H9 (cell line): Measurements from ENCODE around the gene HNF1A. TPM values are rescaled to one million over a fixed set of nuclear protein-coding genes. Genes with fewer than 3 reads are reported as not detected.

Experiments used
- DNase-seq: peaks from one replicate; pipeline ENCODE4 v3.0.0-alpha.2; 2017
- H2AFZ ChIP-seq: one replicate; pipeline ENCODE4 v1.6.1; 2013; ENCODE audit warnings: mild to moderate bottlenecking, low read length, control low read depth, moderate library complexity
- H2AK5ac ChIP-seq: 2 replicates; pipeline ENCODE4 v1.6.1; 2013; ENCODE audit warnings: low read length, control low read depth, mixed read lengths; ENCODE audit not compliant: insufficient read length
- H2BK120ac ChIP-seq: one replicate; pipeline ENCODE4 v1.6.1; 2013; ENCODE audit warnings: low read depth, mild to moderate bottlenecking, low read length, control low read depth, inconsistent platforms; ENCODE audit not compliant: poor library complexity, severe bottlenecking
- H2BK12ac ChIP-seq: 2 replicates; pipeline ENCODE4 v1.6.1; 2013; ENCODE audit warnings: low read length, control low read depth, mixed read lengths, low read depth; ENCODE audit not compliant: insufficient read length
- H2BK15ac ChIP-seq: 2 replicates; pipeline ENCODE4 v1.6.1; 2013; ENCODE audit warnings: low read depth, low read length, control low read depth
- H2BK20ac ChIP-seq: one replicate; pipeline ENCODE4 v1.6.1; 2013; ENCODE audit warnings: low read depth, mild to moderate bottlenecking, low read length, control low read depth, inconsistent platforms; ENCODE audit not compliant: poor library complexity, severe bottlenecking
- H2BK5ac ChIP-seq: 2 replicates; pipeline ENCODE4 v1.6.1; 2013; ENCODE audit warnings: low read length, control low read depth, mixed read lengths; ENCODE audit not compliant: insufficient read length
- H3K14ac ChIP-seq: 2 replicates; pipeline ENCODE4 v1.6.1; 2013; ENCODE audit warnings: low read length, control low read depth; ENCODE audit not compliant: insufficient read depth
- H3K18ac ChIP-seq: 2 replicates; pipeline ENCODE4 v1.6.1; 2013; ENCODE audit warnings: low read depth, mild to moderate bottlenecking, mixed read lengths, low read length, control low read depth; ENCODE audit not compliant: insufficient read length
- H3K23ac ChIP-seq: 2 replicates; pipeline ENCODE4 v1.6.1; 2013; ENCODE audit warnings: low read length, control low read depth, mixed read lengths, low read depth; ENCODE audit not compliant: insufficient read length
- H3K23me2 ChIP-seq: 2 replicates; pipeline ENCODE4 v1.6.1; 2013; ENCODE audit warnings: low read depth, mild to moderate bottlenecking, mixed read lengths, low read length, control low read depth; ENCODE audit not compliant: insufficient read length, poor library complexity, severe bottlenecking
- H3K27ac ChIP-seq: 2 replicates; pipeline ENCODE4 v1.5.1; 2013; ENCODE audit warnings: low read length, control low read depth, mixed read lengths, low read depth; ENCODE audit not compliant: insufficient read length
- H3K27me3 ChIP-seq: 2 replicates; pipeline ENCODE4 v1.6.1; 2013; ENCODE audit warnings: low read length, control low read depth, inconsistent platforms; ENCODE audit not compliant: insufficient read depth
- H3K4ac ChIP-seq: 2 replicates; pipeline ENCODE4 v1.6.1; 2013; ENCODE audit warnings: low read depth, mild to moderate bottlenecking, control low read depth, inconsistent platforms, low read length, moderate library complexity
- H3K4me1 ChIP-seq: 2 replicates; pipeline ENCODE4 v1.6.1; 2013; ENCODE audit warnings: low read length, control low read depth, inconsistent platforms; ENCODE audit not compliant: insufficient read depth
- H3K4me2 ChIP-seq: 2 replicates; pipeline ENCODE4 v1.6.1; 2013; ENCODE audit warnings: low read length, control low read depth, mixed read lengths; ENCODE audit not compliant: insufficient read length, insufficient read depth
- H3K56ac ChIP-seq: 2 replicates; pipeline ENCODE4 v1.6.1; 2013; ENCODE audit warnings: low read depth, mild to moderate bottlenecking, mixed read lengths, low read length, control low read depth; ENCODE audit not compliant: insufficient read length
- H3K79me1 ChIP-seq: 2 replicates; pipeline ENCODE4 v1.6.1; 2013; ENCODE audit warnings: low read depth, mild to moderate bottlenecking, moderate library complexity, low read length, control low read depth, inconsistent platforms; ENCODE audit not compliant: insufficient read depth, poor library complexity, severe bottlenecking
- H3K79me2 ChIP-seq: 2 replicates; pipeline ENCODE4 v1.6.1; 2013; ENCODE audit warnings: low read length, control low read depth, inconsistent platforms; ENCODE audit not compliant: insufficient read depth
- H3K9ac ChIP-seq: 2 replicates; pipeline ENCODE4 v1.6.1; 2013; ENCODE audit warnings: low read length, control low read depth, mixed read lengths; ENCODE audit not compliant: insufficient read length; ENCODE audit errors: extremely low read depth
- H3K9me3 ChIP-seq: one replicate; pipeline ENCODE4 v1.6.1; 2013; ENCODE audit warnings: low read depth, low read length, inconsistent platforms; ENCODE audit not compliant: control insufficient read depth
- H3T11ph ChIP-seq: one replicate; pipeline ENCODE4 v1.6.1; 2013; ENCODE audit warnings: mild to moderate bottlenecking, low read length, control low read depth, inconsistent platforms
- H4K20me1 ChIP-seq: one replicate; pipeline ENCODE4 v1.6.1; 2013; ENCODE audit not compliant: control insufficient read depth, insufficient read length, insufficient read depth
- H4K5ac ChIP-seq: 2 replicates; pipeline ENCODE4 v1.6.1; 2013; ENCODE audit warnings: low read depth, mild to moderate bottlenecking, mixed read lengths, low read length, control low read depth; ENCODE audit not compliant: insufficient read length
- H4K8ac ChIP-seq: replicated peaks from 2 replicates; pipeline ENCODE4 v1.6.1; 2013; ENCODE audit warnings: low read length, control low read depth, mixed read lengths, low read depth; ENCODE audit not compliant: insufficient read length
- H4K91ac ChIP-seq: 2 replicates; pipeline ENCODE4 v1.6.1; 2013; ENCODE audit warnings: low read depth, mild to moderate bottlenecking, moderate library complexity, mixed read lengths, low read length, control low read depth; ENCODE audit not compliant: insufficient read length
- H3K27ac Mint-ChIP-seq, 3 experiments: 2 replicates in 2 of 3; 3 replicates in 1 of 3; pipeline ENCODE4 v1.8.0; 2020 to 2021; ENCODE audit warnings: mixed read lengths in 3 of 3, mild to moderate bottlenecking in 1 of 3, moderate library complexity in 1 of 3
- H3K27me3 Mint-ChIP-seq: 2 replicates; pipeline ENCODE4 v1.8.0; 2021; ENCODE audit warnings: low read depth, mild to moderate bottlenecking, moderate library complexity, mixed read lengths
- H3K36me3 Mint-ChIP-seq, 3 experiments: 2 replicates in 2 of 3; 3 replicates in 1 of 3; pipeline ENCODE4 v1.8.0; 2020 to 2021; ENCODE audit warnings: low read depth in 3 of 3, mixed read lengths in 3 of 3; ENCODE audit not compliant: insufficient read depth in 1 of 3
- H3K4me1 Mint-ChIP-seq, 2 experiments: 2 replicates each; pipeline ENCODE4 v1.8.0; 2020; ENCODE audit warnings: mixed read lengths in 2 of 2
- H3K4me3 Mint-ChIP-seq, 2 experiments: 2 replicates in 1 of 2; 3 replicates in 1 of 2; pipeline ENCODE4 v1.8.0; 2020 to 2021; ENCODE audit warnings: mild to moderate bottlenecking in 2 of 2, mixed read lengths in 2 of 2, moderate library complexity in 1 of 2
- H3K9me3 Mint-ChIP-seq, 2 experiments: 2 replicates in 1 of 2; 3 replicates in 1 of 2; pipeline ENCODE4 v1.8.0; 2020; ENCODE audit warnings: mild to moderate bottlenecking in 2 of 2, mixed read lengths in 2 of 2, moderate library complexity in 1 of 2
- WGBS: extraction: QIAGEN DNeasy Blood & Tissue Kit; methylation state at CpG from one replicate; pipeline ENCODE4 v1.1.7; 2013; ENCODE audit warnings: missing lambda C conversion rate, low lambda C conversion rate, mixed read lengths; ENCODE audit not compliant: insufficient read length; ENCODE audit errors: extremely low coverage; 5-methylcytosine and 5-hydroxymethylcytosine counted together
- total RNA-seq: library from RNA; stranded (reverse); gene quantifications from 2 replicates; pipeline ENCODE4 v1.2.1, GENCODE V29; 2021
- TF ChIP-seq, protein P1 (sequence below): fragments of 200-600 bp; sonication (generic); conservative IDR thresholded peaks from 3 replicates; pipeline ENCODE4 v1.8.0; 2021; ENCODE audit warnings: antibody characterized with exemption, mild to moderate bottlenecking

HNF1A gene
- total RNA-seq, 1 experiment from 2014 or later = not detected

- H2BK20ac ChIP-seq = no peak overlapping the region
- Mint-ChIP-seq H3K9me3 (no peaks in the 10 kb centered on the region; a peak in 1 of 5 replicates), H3K4me3 (no peak overlapping the region), H3K4me1 (peaks cover 7 to 9% of the 10 kb centered on the region in 2 experiments), H3K27ac (no peak overlapping the region; a peak in 1 of 7 replicates), H3K36me3 (no peaks in the 10 kb centered on the region), H3K27me3 (no peaks in the 10 kb centered on the region)
- no peak overlapping the region for H2BK5ac ChIP-seq
- no peak overlapping the region for H2AFZ ChIP-seq
- DNase-seq = no peak
- no peaks in the 10 kb centered on the region for H3K79me1 ChIP-seq
- TF ChIP-seq, protein P1, sequence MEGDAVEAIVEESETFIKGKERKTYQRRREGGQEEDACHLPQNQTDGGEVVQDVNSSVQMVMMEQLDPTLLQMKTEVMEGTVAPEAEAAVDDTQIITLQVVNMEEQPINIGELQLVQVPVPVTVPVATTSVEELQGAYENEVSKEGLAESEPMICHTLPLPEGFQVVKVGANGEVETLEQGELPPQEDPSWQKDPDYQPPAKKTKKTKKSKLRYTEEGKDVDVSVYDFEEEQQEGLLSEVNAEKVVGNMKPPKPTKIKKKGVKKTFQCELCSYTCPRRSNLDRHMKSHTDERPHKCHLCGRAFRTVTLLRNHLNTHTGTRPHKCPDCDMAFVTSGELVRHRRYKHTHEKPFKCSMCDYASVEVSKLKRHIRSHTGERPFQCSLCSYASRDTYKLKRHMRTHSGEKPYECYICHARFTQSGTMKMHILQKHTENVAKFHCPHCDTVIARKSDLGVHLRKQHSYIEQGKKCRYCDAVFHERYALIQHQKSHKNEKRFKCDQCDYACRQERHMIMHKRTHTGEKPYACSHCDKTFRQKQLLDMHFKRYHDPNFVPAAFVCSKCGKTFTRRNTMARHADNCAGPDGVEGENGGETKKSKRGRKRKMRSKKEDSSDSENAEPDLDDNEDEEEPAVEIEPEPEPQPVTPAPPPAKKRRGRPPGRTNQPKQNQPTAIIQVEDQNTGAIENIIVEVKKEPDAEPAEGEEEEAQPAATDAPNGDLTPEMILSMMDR = no peak
- no peak overlapping the region for H3K4me2 ChIP-seq
- H4K20me1 ChIP-seq = no peaks in the 10 kb centered on the region
- no peak overlapping the region for H2BK15ac ChIP-seq
- H3K56ac ChIP-seq = no peak overlapping the region
- no peak overlapping the region for H3K18ac ChIP-seq
- H3K4ac ChIP-seq = no peak overlapping the region
- H3K27ac ChIP-seq = no peak overlapping the region
- H4K5ac ChIP-seq = no peak overlapping the region
- H3K23me2 ChIP-seq = no peaks in the 10 kb centered on the region
- H4K91ac ChIP-seq = no peak overlapping the region
- H3K4me1 ChIP-seq = no peaks in the 10 kb centered on the region
- no peaks in the 10 kb centered on the region for H3K9me3 ChIP-seq
- H2BK120ac ChIP-seq = no peak overlapping the region
- no peaks in the 10 kb centered on the region for H3K79me2 ChIP-seq
- no peak overlapping the region for H3K9ac ChIP-seq
- no CpG with 5 or more reads among the region's 9 CpGs for WGBS
- no peak overlapping the region for H4K8ac ChIP-seq
- no peak overlapping the region for H3K14ac ChIP-seq
- H2AK5ac ChIP-seq = no peak overlapping the region
- no peaks in the 10 kb centered on the region for H3K27me3 ChIP-seq
- H3T11ph ChIP-seq = no peak overlapping the region
- no peak overlapping the region for H3K23ac ChIP-seq
- H2BK12ac ChIP-seq = no peak overlapping the region
These were observed 45.3 kb upstream of the HNF1A start for GRCh38 chr12:120932956-120933526.
